GM10248 (cell line): ENCODE data around the gene CDC42EP4.
A peak's percentile ranks its signal among the peaks of the same experiment; 100 is the strongest.

Source experiments
- CTCF ChIA-PET: fragments of 300-600 bp; sonication (Branson Sonifier 250); formaldehyde crosslinking; extraction: SDS; loops from one replicate; lab custom pipeline; 2021; ENCODE audit warnings: antibody characterized with exemption; lab: Yijun Ruan, JAX
- POLR2A ChIA-PET: fragments of 350-650 bp; sonication (Branson Sonifier 250); formaldehyde crosslinking; extraction: SDS; loops from one replicate; lab custom pipeline; 2020; ENCODE audit warnings: antibody characterized with exemption; lab: Yijun Ruan, JAX
- DNase-seq: peaks from one replicate; pipeline ENCODE4 v3.0.0; 2012; ENCODE audit errors: extremely low spot score
- CTCF ChIP-seq: IDR thresholded peaks from 2 replicates; pipeline ENCODE4 v1.5.1; 2012; ENCODE audit warnings: mild to moderate bottlenecking, low read depth; ENCODE audit errors: extremely low read depth, missing control alignments, control extremely low read depth

CDC42EP4 gene

GRCh38 chr17:73262676-73263642, 48.8 kb downstream of the CDC42EP4 start:
- ChIA-PET CTCF (interaction anchor here (1.4 to 3.9 kb wide), 2 partner anchors 8 to 107 kb away, joined by 7 to 19 read pairs; no protein-coding TSS in a partner anchor), POLR2A (no interaction called here)
- no peak for TF ChIP-seq CTCF
- DNase-seq, result no peak

- DNase-seq, result no peak
- POLR2A ChIA-PET, result no interaction called here
- CTCF ChIA-PET, result interaction anchor here (3.9 kb wide), 1 partner anchor 108 kb away, joined by 19 read pairs; no protein-coding TSS in a partner anchor
- no peak for TF ChIP-seq CTCF
These were observed 49.7 kb downstream of the CDC42EP4 start for GRCh38 chr17:73261952-73262675.

- CTCF ChIA-PET, result interaction anchor here (3.9 kb wide), 1 partner anchor 109 kb away, joined by 19 read pairs; no protein-coding TSS in a partner anchor
- POLR2A ChIA-PET, result no interaction called here
- DNase-seq, result no peak
- TF ChIP-seq CTCF, result no peak
These were observed 50.2 kb downstream of the CDC42EP4 start, which contains the start of gene CPSF4L for GRCh38 chr17:73261617-73261951. Gene CPSF4L (minus strand): TSS chr17:73261880. CDS start chr17:73261818, 62 bp downstream.

- ChIA-PET POLR2A (no interaction called here), CTCF (interaction anchor here (0.7 to 2.1 kb wide), 5 partner anchors 12 to 115 kb away, joined by 3 to 19 read pairs (median 3); no protein-coding TSS in a partner anchor)
- no peak for DNase-seq
- no peak for TF ChIP-seq CTCF
These were observed 54.3 kb downstream of the CDC42EP4 start for GRCh38 chr17:73257516-73257915.

GRCh38 chr17:73256220-73256619, 55.6 kb downstream of the CDC42EP4 start:
- no peak for DNase-seq
- POLR2A ChIA-PET, result no interaction called here
- CTCF ChIA-PET, result interaction anchor here (0.7 to 5.0 kb wide), 15 partner anchors 9 to 700 kb away, joined by 3 to 220 read pairs (median 4); partner anchors contain the start of gene CDC42EP4
- no peak for TF ChIP-seq CTCF

- peak; percentile 96 for TF ChIP-seq CTCF
- ChIA-PET CTCF (interaction anchor here (0.6 to 5.0 kb wide), 38 partner anchors 8 to 530 kb away, joined by 3 to 220 read pairs (median 4); partner anchors contain the start of gene CDC42EP4), POLR2A (no interaction called here)
- peak; percentile 69 for DNase-seq
These were observed 56.1 kb downstream of the CDC42EP4 start for GRCh38 chr17:73255671-73256181.
